Neural cell (in vitro differentiated cells): Measurements from ENCODE around the gene ESRP2. TPM values are rescaled to one million over a fixed set of nuclear protein-coding genes. Genes with fewer than 3 reads are reported as not detected.
A peak's percentile ranks its signal among the peaks of the same experiment; 100 is the strongest.

Source experiments
- H2AFZ ChIP-seq: fragments of 200-600, 300-800 bp; sonication (generic), shearing (Covaris generic); 2 replicates; pipeline ENCODE4 v1.6.0; 2014; ENCODE audit warnings: low read depth, mild to moderate bottlenecking, antibody characterized with exemption, low read length, moderate library complexity
- H3F3A ChIP-seq: fragments of 200-600 bp; shearing (Covaris generic); 2 replicates; pipeline ENCODE4 v1.6.1; 2016; ENCODE audit warnings: mild to moderate bottlenecking, moderate library complexity, mixed read lengths, antibody characterized with exemption, low read length; ENCODE audit not compliant: insufficient read depth, poor library complexity, severe bottlenecking
- H3K27ac ChIP-seq: fragments of 200-600, 300-800 bp; sonication (generic), shearing (Covaris generic); 2 replicates; pipeline ENCODE4 v1.5.1; 2014; ENCODE audit warnings: mild to moderate bottlenecking, low read length, moderate library complexity
- H3K27me3 ChIP-seq: fragments of 300-800, 200-600 bp; sonication (generic), shearing (Covaris generic); 2 replicates; pipeline ENCODE4 v1.6.0; 2014; ENCODE audit warnings: mild to moderate bottlenecking, low read depth, low read length, moderate library complexity; ENCODE audit not compliant: insufficient read depth
- H3K36me3 ChIP-seq: fragments of 300-800, 200-600 bp; sonication (generic), shearing (Covaris generic); 2 replicates; pipeline ENCODE4 v1.5.1; 2014; ENCODE audit warnings: mild to moderate bottlenecking, antibody characterized with exemption, low read length, moderate library complexity; ENCODE audit not compliant: insufficient read depth
- H3K4me2 ChIP-seq: fragments of 300-800, 200-600 bp; sonication (generic), shearing (Covaris generic); 2 replicates; pipeline ENCODE4 v1.6.0; 2014; ENCODE audit warnings: mild to moderate bottlenecking, low read length
- H3K4me3 ChIP-seq: fragments of 300-800, 200-600 bp; sonication (generic), shearing (Covaris generic); 2 replicates; pipeline ENCODE4 v1.5.1; 2014; ENCODE audit warnings: mild to moderate bottlenecking, low read length, moderate library complexity
- H3K79me2 ChIP-seq: fragments of 200-600 bp; shearing (Covaris generic); replicated peaks from 2 replicates; pipeline ENCODE4 v1.6.0; 2014; ENCODE audit warnings: mild to moderate bottlenecking, low read length, moderate library complexity; ENCODE audit not compliant: insufficient read depth
- H3K9ac ChIP-seq: fragments of 300-800, 200-600 bp; sonication (generic), shearing (Covaris generic); 2 replicates; pipeline ENCODE4 v1.6.1; 2016; ENCODE audit warnings: mild to moderate bottlenecking, low read length, mixed read lengths
- H3K9me2 ChIP-seq: fragments of 200-600 bp; shearing (Covaris generic); 2 replicates; pipeline ENCODE4 v1.6.1; 2016; ENCODE audit warnings: mild to moderate bottlenecking, low read length, mixed read lengths; ENCODE audit not compliant: insufficient read depth
- H3K9me3 ChIP-seq: fragments of 200-600, 300-800 bp; sonication (generic), shearing (Covaris generic); 2 replicates; pipeline ENCODE4 v1.6.1; 2016; ENCODE audit warnings: mild to moderate bottlenecking, mixed run types, low read length, moderate library complexity, mixed read lengths
- H4K20me1 ChIP-seq: fragments of 200-600 bp; shearing (Covaris generic); 2 replicates; pipeline ENCODE4 v1.6.1; 2016; ENCODE audit warnings: mild to moderate bottlenecking, mixed run types; ENCODE audit not compliant: insufficient read depth
- CTCF ChIP-seq: fragments of 450-650 bp; IDR thresholded peaks from 2 replicates; pipeline ENCODE4 v1.5.1; 2014; ENCODE audit warnings: antibody characterized with exemption, mild to moderate bottlenecking, moderate library complexity; ENCODE audit not compliant: poor library complexity, severe bottlenecking
- EP300 ChIP-seq: fragments of 450-650 bp; conservative IDR thresholded peaks from 2 replicates; pipeline ENCODE4 v1.6.1; 2014; ENCODE audit warnings: antibody characterized with exemption, mild to moderate bottlenecking, moderate library complexity; ENCODE audit not compliant: poor library complexity, severe bottlenecking
- EZH2 ChIP-seq: fragments of 200-600, 300-800 bp; shearing (Covaris generic), sonication (generic); IDR thresholded peaks from 2 replicates; pipeline ENCODE4 v1.6.1; 2014; ENCODE audit warnings: antibody characterized with exemption, low read length, borderline replicate concordance, mild to moderate bottlenecking; ENCODE audit not compliant: insufficient read depth, poor library complexity, severe bottlenecking
- MXI1 ChIP-seq: fragments of 450-650 bp; conservative IDR thresholded peaks from 2 replicates; pipeline ENCODE4 v1.6.1; 2014; ENCODE audit warnings: antibody characterized with exemption, mild to moderate bottlenecking; ENCODE audit not compliant: poor library complexity, severe bottlenecking
- POLR2AphosphoS5 ChIP-seq: IDR thresholded peaks from 2 replicates; pipeline ENCODE4 v1.6.1; 2012
- RAD21 ChIP-seq: fragments of 450-650 bp; conservative IDR thresholded peaks from 2 replicates; pipeline ENCODE4 v1.6.1; 2014; ENCODE audit warnings: antibody characterized with exemption, mild to moderate bottlenecking, moderate library complexity
- REST ChIP-seq: IDR thresholded peaks from 2 replicates; pipeline ENCODE4 v1.6.1; 2012; ENCODE audit warnings: borderline replicate concordance
- SMC3 ChIP-seq: fragments of 450-650 bp; conservative IDR thresholded peaks from 2 replicates; pipeline ENCODE4 v1.6.1; 2014; ENCODE audit warnings: antibody characterized with exemption, mild to moderate bottlenecking, moderate library complexity; ENCODE audit not compliant: poor library complexity
- TAF1 ChIP-seq: IDR thresholded peaks from 2 replicates; pipeline ENCODE4 v1.6.1; 2012; ENCODE audit warnings: low read depth
- polyA plus RNA-seq: library from polyadenylated mRNA; depleted of rRNA; stranded (reverse); fragments of >200 nt; gene quantifications from 2 replicates; pipeline ENCODE4 v1.2.3, GENCODE V29; 2014

Gene ESRP2
- polyA plus RNA-seq, 1 donor from 2014 or later = not detected

- Histone ChIP-seq H3K27ac (no peak overlapping the region), H3K9me2 (no peaks in the 10 kb centered on the region), H3K79me2 (no peaks in the 10 kb centered on the region)
These were observed 33.8 kb downstream of the ESRP2 start for GRCh38 chr16:68202091-68202519.

GRCh38 chr16:68200088-68200783 is 35.7 kb downstream of the ESRP2 start:
- no peaks in the 10 kb centered on the region for H3K27me3 ChIP-seq
- H3K9me3 ChIP-seq = no peaks in the 10 kb centered on the region
- no peaks in the 10 kb centered on the region for H3K9me2 ChIP-seq
- no peaks in the 10 kb centered on the region for H3K79me2 ChIP-seq
- no peak for TF ChIP-seq EP300
- no peak for TF ChIP-seq REST
- TF ChIP-seq RAD21 = no peak
- no peak for TF ChIP-seq SMC3
- TF ChIP-seq CTCF = no peak
- no peak for TF ChIP-seq MXI1
- no peak for TF ChIP-seq TAF1
- no peak for TF ChIP-seq POLR2AphosphoS5
- TF ChIP-seq EZH2 = no peak
- no peaks in the 10 kb centered on the region for H3F3A ChIP-seq
- H3K9ac ChIP-seq = no peak overlapping the region
- no peak overlapping the region for H3K4me3 ChIP-seq
- H3K27ac ChIP-seq = no peak overlapping the region
- no peaks in the 10 kb centered on the region for H3K36me3 ChIP-seq
- H2AFZ ChIP-seq = no peak overlapping the region
- H3K4me2 ChIP-seq = no peak overlapping the region
- no peaks in the 10 kb centered on the region for H4K20me1 ChIP-seq

More at GRCh38 chr16:68202091-68202519, 33.8 kb downstream of the ESRP2 start:
- Histone ChIP-seq H3K4me3 (no peak overlapping the region), H2AFZ (no peak overlapping the region), H3K9me3 (no peaks in the 10 kb centered on the region), H3F3A (no peaks in the 10 kb centered on the region), H3K4me2 (no peak overlapping the region), H3K9ac (no peak overlapping the region), H4K20me1 (no peaks in the 10 kb centered on the region), H3K27me3 (no peaks in the 10 kb centered on the region), H3K36me3 (no peaks in the 10 kb centered on the region)
- TF ChIP-seq POLR2AphosphoS5 (peak; percentile 24), EP300 (no peak), CTCF (no peak), TAF1 (no peak), MXI1 (no peak)
